K562 (cell line): ENCODE data around the gene HLA-DOB. TPM values are rescaled to one million over a fixed set of nuclear protein-coding genes. Genes with fewer than 3 reads are reported as not detected.

Source experiments
- ATAC-seq: fragments of 200-7000 bp; cut with Tn5 transposase; 3 replicates; pipeline ENCODE4 v1.9.1; 2020; ENCODE audit warnings: moderate library complexity
- BruUV-seq: library from RNA; stranded (reverse); fragments of 400-500 nt; replicated peaks from 2 replicates; lab custom pipeline; 2021; lab: Mats Ljungman, UMichigan
- CTCF ChIA-PET: fragments of 300-600 bp; formaldehyde crosslinking; extraction: SDS; loops from one replicate; lab custom pipeline; 2021; ENCODE audit warnings: low intra/inter-chr PET ratio; lab: Yijun Ruan, JAX
- POLR2A ChIA-PET: fragments of 300-600, 350-650 bp; sonication (Branson Sonifier 250); formaldehyde crosslinking; extraction: SDS; loops from one replicate; lab custom pipeline; 2021; ENCODE audit warnings: antibody characterized with exemption, inconsistent platforms; lab: Yijun Ruan, JAX
- DNase-seq, 4 experiments: peaks; one replicate each; pipeline versions ENCODE4 v3.0.0 to v3.0.0-alpha.2; 2011 to 2018; ENCODE audit warnings: low spot score in 3 of 4, mixed read lengths in 3 of 4; ENCODE audit errors: extremely low read depth in 1 of 4
- FAIRE-seq: peaks from 2 replicates; lab custom pipeline; 2011; peaks lifted over from hg19 to GRCh38; lab: Jason Lieb, UNC
- H2AFZ ChIP-seq: 2 replicates; pipeline ENCODE4 v1.6.0; 2011; ENCODE audit warnings: low read depth, low read length, control low read depth, inconsistent platforms
- H3K27ac ChIP-seq: fragments of 200-600 bp; 3 replicates; pipeline ENCODE4 v1.8.0; 2011; ENCODE audit warnings: low read depth, mild to moderate bottlenecking, control low read depth, inconsistent platforms, low read length, moderate library complexity, mixed read lengths; ENCODE audit errors: extremely low read depth
- H3K27me3 ChIP-seq, 2 experiments: fragments of 300-600 bp in 1 of 2; 2 replicates in 1 of 2; 3 replicates in 1 of 2; pipeline versions ENCODE4 v1.6.0 to v1.8.0; 2011; ENCODE audit warnings: inconsistent platforms in 2 of 2, low read length in 2 of 2, mild to moderate bottlenecking in 1 of 2, mixed read lengths in 1 of 2, moderate library complexity in 1 of 2; ENCODE audit not compliant: control insufficient read depth in 2 of 2, insufficient read depth in 2 of 2
- H3K36me3 ChIP-seq: fragments of 300-600 bp; 3 replicates; pipeline ENCODE4 v1.8.0; 2011; ENCODE audit warnings: mild to moderate bottlenecking, low read length, inconsistent platforms; ENCODE audit not compliant: control insufficient read depth, insufficient read depth
- H3K4me1 ChIP-seq, 2 experiments: fragments of 200-600 bp in 1 of 2; replicated peaks in 1 of 2; 2 replicates in 1 of 2; 3 replicates in 1 of 2; pipeline versions ENCODE4 v1.5.1 to v1.8.0; 2011; ENCODE audit warnings: inconsistent platforms in 2 of 2, low read length in 2 of 2, mild to moderate bottlenecking in 1 of 2, mixed read lengths in 1 of 2, moderate library complexity in 1 of 2; ENCODE audit not compliant: control insufficient read depth in 2 of 2, insufficient read depth in 2 of 2
- H3K4me2 ChIP-seq: 2 replicates; pipeline ENCODE4 v1.6.1; 2011; ENCODE audit warnings: low read length, control low read depth, inconsistent platforms, mixed read lengths; ENCODE audit not compliant: insufficient read depth
- H3K4me3 ChIP-seq: fragments of 200-600 bp; sonication (generic), shearing (Covaris generic); 2 replicates; pipeline ENCODE4 v1.5.1; 2016; ENCODE audit warnings: control low read depth, inconsistent platforms
- H3K79me2 ChIP-seq: fragments of 200-600 bp; 3 replicates; pipeline ENCODE4 v1.8.0; 2011; ENCODE audit warnings: low read length, inconsistent platforms; ENCODE audit not compliant: control insufficient read depth, insufficient read depth
- H3K9ac ChIP-seq, 2 experiments: 2 replicates each; pipeline versions ENCODE4 v1.6.0 to v1.6.1; 2011; ENCODE audit warnings: low read depth in 2 of 2, low read length in 2 of 2, control low read depth in 1 of 2, inconsistent platforms in 1 of 2, mild to moderate bottlenecking in 1 of 2, mixed read lengths in 1 of 2; ENCODE audit not compliant: insufficient read depth in 1 of 2
- H3K9me1 ChIP-seq: one replicate; pipeline ENCODE4 v1.6.0; 2011; ENCODE audit warnings: inconsistent platforms, mild to moderate bottlenecking, low read length, moderate library complexity; ENCODE audit not compliant: control insufficient read depth, insufficient read depth
- H3K9me3 ChIP-seq: replicated peaks from 2 replicates; pipeline ENCODE4 v1.5.1; 2011; ENCODE audit warnings: low read depth, low read length, inconsistent platforms; ENCODE audit not compliant: control insufficient read depth, insufficient read depth
- H4K20me1 ChIP-seq: replicated peaks from 2 replicates; pipeline ENCODE4 v1.6.1; 2011; ENCODE audit warnings: low read length, inconsistent platforms, mixed read lengths; ENCODE audit not compliant: control insufficient read depth, insufficient read depth
- ZNF239 ChIP-seq: fragments of 250-450 bp; sonication (Bioruptor Pico); IDR thresholded peaks from 2 replicates; pipeline ENCODE4 v1.4.0; 2020; ENCODE audit warnings: mild to moderate bottlenecking
- WGBS: fragments of 100-300 bp; shearing (Covaris generic); methylation state at CpG from one replicate; pipeline ENCODE4 v1.1.6; 2016; ENCODE audit warnings: low coverage, mixed read lengths; ENCODE audit not compliant: insufficient coverage; ENCODE audit errors: missing lambda C conversion rate; 5-methylcytosine and 5-hydroxymethylcytosine counted together
- in situ Hi-C: fragments of 300-500 bp; cut with MboI; formaldehyde crosslinking; loops from 4 replicates; pipeline ENCODE4 v1.15.0; 2018; ENCODE audit warnings: inconsistent platforms, mixed read lengths
- intact Hi-C: fragments of 100-400 bp; cut with micrococcal nuclease; formaldehyde crosslinking; loops from 2 replicates; pipeline ENCODE4 v1.14.2; 2022
- polyA plus RNA-seq, 8 experiments: library from polyadenylated mRNA; depleted of rRNA in 4 of 8; stranded (reverse) in 5 of 8; unstranded in 3 of 8; fragments of >200 nt; fragmentation: Nextera tagmentation in 2 of 8; fragmentation: Illumina TruSeq in 1 of 8; extraction: Ambion mirVana in 2 of 8; extraction: Trizol in 1 of 8; gene quantifications; 2 replicates each; pipeline versions ENCODE4 v1.2.1 to v1.2.3, GENCODE V29; 2011 to 2014; ENCODE audit warnings: inconsistent platforms in 1 of 8, missing spikeins in 1 of 8
- total RNA-seq, 7 experiments: library from RNA; depleted of rRNA in 6 of 7; stranded (reverse); fragments of >200 nt in 6 of 7; fragmentation: Illumina TruSeq in 2 of 7; extraction: Trizol in 2 of 7; gene quantifications; 2 replicates each; pipeline versions ENCODE4 v1.2.1 to v1.2.3, GENCODE V29; 2011 to 2021; ENCODE audit warnings: low replicate concordance in 1 of 7
- TF ChIP-seq, protein P1 (sequence below): fragments of 450-650 bp; IDR thresholded peaks from 2 replicates; pipeline ENCODE4 v1.6.1; 2018; ENCODE audit not compliant: partially characterized antibody

The HLA-DOB gene
- total and polyA plus RNA-seq, 9 of the 15 experiments (the other 6 are each of a cell fraction or from before 2014, with no cell fraction given) = 1.2 to 4.0 (median 2.5) TPM

GRCh38 chr6:32855467-32856174, 38.8 kb upstream of the HLA-DOB start:
- ATAC-seq = no peak
- intact Hi-C loops (no loop called here), in situ Hi-C loops (no loop called here)
- TF ChIP-seq ZNF239 (CRISPR knock-in tag) = no peak
- TF ChIP-seq, protein P1, sequence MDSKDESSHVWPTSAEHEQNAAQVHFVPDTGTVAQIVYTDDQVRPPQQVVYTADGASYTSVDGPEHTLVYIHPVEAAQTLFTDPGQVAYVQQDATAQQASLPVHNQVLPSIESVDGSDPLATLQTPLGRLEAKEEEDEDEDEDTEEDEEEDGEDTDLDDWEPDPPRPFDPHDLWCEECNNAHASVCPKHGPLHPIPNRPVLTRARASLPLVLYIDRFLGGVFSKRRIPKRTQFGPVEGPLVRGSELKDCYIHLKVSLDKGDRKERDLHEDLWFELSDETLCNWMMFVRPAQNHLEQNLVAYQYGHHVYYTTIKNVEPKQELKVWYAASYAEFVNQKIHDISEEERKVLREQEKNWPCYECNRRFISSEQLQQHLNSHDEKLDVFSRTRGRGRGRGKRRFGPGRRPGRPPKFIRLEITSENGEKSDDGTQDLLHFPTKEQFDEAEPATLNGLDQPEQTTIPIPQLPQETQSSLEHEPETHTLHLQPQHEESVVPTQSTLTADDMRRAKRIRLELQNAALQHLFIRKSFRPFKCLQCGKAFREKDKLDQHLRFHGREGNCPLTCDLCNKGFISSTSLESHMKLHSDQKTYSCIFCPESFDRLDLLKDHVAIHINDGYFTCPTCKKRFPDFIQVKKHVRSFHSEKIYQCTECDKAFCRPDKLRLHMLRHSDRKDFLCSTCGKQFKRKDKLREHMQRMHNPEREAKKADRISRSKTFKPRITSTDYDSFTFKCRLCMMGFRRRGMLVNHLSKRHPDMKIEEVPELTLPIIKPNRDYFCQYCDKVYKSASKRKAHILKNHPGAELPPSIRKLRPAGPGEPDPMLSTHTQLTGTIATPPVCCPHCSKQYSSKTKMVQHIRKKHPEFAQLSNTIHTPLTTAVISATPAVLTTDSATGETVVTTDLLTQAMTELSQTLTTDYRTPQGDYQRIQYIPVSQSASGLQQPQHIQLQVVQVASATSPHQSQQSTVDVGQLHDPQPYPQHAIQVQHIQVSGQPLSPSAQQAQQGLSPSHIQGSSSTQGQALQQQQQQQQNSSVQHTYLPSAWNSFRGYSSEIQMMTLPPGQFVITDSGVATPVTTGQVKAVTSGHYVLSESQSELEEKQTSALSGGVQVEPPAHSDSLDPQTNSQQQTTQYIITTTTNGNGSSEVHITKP = peak; percentile 83
- Histone ChIP-seq H3K9me3 (no peaks in the 10 kb centered on the region), H3K27ac (no peak overlapping the region), H4K20me1 (0 out of 2 replicates have a peak, but pooled peaks cover 8% of the 10 kb centered on the region), H3K9me1 (peaks cover 3% of the 10 kb centered on the region), H3K9ac (no peak overlapping the region), H3K4me2 (no peak overlapping the region), H3K4me3 (no peak overlapping the region), H3K4me1 (peaks cover 27 to 30% of the 10 kb centered on the region in 2 experiments), H2AFZ (no peak overlapping the region), H3K79me2 (no peaks in the 10 kb centered on the region), H3K36me3 (no peaks in the 10 kb centered on the region), H3K27me3 (peaks cover 16 to 39% of the 10 kb centered on the region in 2 experiments)
- BruUV-seq = no TSS peak
- WGBS = 33% methylated on average over 8 of the region's 8 CpGs
- ChIA-PET POLR2A (interaction anchor here (1.6 to 7.5 kb wide), 4 partner anchors 12 to 127 kb away, joined by 3 to 56 read pairs (median 12); partner anchors contain the start of gene TAP2), CTCF (no interaction called here)
- DNase-seq = no peak
- no peak for FAIRE-seq
